Activated gamma-delta T cell (primary cell): ENCODE results near the gene IGSF9B.

Experiments used
- DNase-seq: peaks from one replicate; lab custom pipeline; 2025; lab: John Stamatoyannopoulos, UW

Gene IGSF9B

DNA sequence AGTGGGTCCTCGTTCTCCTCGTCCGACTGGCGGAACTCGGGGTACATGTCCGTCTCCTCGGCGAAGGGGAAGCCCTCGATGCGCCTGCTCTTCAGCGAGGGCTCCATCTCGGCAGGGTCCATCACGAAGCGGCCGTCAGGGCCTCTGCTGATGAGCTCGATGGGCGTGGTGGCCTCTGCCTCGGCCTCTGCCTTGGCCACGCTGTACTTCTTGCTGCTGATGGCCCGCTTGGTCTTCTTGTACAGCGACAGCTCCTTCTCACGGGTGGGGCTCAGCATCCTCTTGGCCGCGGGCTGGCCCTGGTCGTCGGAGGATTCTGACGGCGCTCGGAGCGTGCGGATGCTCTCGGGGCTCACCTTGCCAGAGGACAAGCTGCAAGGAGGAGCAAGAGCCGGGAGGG is 35.7 kb downstream of the IGSF9B start:
- DNase-seq: no peak

DNA sequence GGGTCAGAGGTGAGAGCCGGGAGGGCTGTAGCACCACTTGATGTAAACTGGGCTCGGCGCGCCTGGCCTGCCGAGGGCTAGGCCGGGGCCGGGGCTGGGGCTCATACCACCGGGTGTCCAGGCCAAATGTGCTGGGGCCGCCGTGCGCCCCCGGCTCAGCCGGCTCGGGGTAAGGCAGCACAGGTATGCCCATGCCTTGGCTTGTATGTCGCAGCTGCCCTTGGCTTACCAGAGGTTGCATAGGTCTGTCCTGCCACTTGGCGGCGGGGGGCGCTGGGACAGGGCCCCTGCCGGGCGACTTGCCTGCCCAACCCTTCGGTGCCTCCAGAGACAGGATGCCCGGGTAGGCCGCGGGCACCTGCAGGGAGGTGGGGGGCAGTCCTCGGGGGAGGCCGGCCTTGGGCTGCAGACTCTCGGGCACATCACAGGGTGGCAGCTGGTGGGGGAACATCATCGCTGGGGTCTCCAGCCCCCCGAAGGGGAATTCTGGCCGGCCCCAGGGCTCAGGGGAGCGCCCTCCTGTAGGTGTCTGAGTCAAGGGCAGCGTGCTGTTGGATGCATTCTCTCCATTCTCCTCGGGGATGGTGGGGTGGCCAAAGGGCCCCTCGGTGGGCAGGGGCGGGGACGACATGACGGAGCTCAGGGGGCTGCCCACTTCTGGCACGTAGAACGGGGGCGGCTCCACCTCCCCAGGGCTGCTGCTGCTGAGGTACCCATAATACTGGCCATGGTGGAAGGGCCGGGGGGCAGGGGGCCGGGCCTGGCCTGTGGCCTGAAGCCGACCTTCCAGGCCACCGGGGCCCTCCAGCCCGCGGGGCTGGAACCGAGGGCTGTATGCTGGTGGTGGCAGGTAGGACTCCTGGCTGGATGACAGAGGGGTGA is 36.4 kb downstream of the IGSF9B start:
- DNase-seq: no peak

DNA sequence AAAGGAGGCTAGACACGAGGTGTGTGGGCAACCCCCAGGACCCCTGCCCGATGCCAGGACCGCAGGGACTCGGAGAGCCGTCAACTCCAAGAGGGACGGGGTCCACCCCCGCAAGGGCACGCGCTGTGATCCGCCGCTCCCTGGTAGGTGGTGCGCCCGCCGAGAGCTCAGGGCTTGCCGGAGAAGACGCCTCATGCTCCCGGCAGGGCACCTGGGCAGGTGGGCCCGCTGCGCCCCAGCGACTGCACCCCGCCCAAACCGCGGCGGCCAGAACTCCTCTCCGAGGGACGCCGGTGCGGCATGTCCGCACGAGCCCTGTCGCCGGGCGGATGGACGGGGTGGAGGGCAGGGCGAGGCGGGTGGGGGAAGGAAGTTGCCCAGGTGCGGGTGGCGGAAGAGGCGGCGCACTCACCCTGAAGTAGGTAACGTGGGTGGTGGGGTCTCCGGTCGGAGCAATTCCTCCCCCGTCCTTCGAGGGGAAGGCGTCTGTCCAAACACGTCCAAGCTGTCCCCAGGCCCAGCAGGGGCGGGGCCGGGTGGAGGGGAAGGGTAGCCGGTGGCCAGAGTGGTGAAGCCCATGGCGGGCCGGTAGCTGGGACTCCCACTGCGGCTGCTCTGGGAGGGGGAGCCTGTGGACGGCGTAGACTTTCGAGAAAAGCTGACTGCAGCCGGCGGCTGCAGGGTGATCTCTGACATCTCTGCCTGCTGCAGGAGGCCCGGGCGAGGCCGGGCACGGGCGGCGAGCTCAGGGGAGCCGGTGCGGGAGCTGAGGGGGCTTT is 37.2 kb downstream of the IGSF9B start:
- DNase-seq: no peak

DNA sequence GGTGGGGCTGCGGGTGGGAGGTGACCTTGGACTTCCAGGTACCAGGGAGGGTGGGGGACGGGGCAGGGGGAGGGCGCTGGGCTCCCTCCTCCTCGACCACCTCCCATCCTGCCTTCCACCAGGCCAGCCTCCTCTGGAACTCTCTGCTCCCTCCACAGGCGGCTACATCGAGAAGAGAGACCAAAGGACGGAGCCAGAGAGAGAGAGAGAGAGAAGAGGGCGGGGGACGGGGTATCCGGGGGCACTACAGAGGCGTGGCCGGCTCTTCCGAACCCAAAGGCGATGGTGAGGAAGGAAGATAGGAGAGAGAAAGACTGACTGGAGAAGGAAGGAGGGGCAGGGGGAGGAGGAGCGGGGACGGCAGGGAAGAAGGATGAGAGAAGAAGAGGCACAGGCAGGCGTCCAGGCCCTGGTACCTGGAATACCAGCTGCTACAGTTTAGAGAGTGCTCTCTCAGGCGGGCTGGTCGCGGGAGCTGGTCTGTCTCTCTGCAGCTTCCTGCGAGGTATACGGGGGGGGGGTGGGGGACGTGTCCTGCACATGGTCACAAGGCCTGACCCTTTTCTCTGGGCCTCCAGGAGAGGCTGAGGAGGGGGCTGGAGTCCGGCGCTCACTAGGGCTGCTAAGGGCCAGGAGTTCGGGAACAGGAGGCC is 38.0 kb downstream of the IGSF9B start:
- no peak for DNase-seq

DNA sequence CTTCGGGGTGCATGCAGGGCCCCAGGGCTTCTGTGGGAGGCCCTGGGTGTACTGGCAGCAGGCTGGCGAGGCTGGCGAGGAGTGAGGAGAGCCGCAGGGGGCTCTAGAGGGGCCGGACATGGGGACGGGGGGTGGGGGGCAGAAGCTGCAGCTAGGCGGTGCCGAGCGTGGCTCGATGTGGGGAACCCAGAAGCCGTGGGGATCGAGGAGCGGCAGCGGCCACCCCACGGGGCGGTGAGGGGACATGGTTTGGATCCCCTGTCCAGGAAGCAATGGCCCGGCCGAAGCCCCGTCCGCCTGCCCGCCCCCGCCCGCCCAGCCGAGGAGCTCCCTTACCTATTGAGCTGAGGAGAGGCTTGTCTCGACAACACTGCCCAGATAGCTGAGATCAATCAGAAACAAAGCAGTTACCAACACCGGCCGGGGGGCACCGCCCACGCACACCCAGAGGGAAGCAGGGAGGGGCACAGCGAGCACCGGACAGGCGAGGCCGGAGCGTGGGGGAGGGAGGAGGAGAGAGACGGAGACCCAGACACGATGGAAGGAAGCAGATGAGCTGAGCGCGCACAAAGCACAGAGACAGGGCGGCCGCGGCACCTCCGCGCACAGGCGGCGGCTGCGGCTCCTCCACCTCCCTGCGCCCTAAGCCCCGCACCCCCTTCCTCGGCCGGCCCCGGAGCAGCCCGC is 38.7 kb downstream of the IGSF9B start:
- DNase-seq: no peak

DNA sequence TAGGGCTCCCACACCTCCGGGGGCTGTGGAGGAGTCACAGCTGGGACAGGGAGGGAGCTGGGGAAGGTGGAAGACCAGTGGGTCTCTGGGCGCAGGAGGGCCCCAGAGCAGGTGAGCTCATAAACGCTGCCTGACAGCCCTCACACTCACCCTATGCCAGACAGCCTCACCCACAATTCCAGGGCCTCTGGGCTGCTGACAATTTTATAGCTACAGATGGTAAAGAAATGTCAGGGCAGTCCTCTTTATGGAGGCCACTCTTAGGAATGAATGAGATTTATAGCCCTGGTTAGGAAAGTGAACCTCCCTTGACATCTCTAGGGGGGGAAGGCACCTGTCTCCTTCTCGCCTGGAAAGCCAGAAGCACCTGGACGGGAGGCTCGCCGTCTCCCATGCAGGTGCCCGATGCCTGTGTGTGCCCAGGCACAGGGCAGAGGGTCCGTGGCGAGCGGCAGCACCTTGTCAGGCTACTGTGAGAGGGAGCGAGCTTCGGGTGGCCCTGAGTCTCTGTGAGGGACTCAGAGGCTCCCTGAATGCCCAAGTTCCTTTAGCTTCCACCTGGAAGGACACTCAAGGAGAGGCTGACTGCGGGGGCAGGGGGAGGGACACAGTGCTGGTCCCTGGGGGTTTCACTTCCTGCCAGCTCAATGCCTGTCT is 39.9 kb downstream of the IGSF9B start:
- no peak for DNase-seq

DNA sequence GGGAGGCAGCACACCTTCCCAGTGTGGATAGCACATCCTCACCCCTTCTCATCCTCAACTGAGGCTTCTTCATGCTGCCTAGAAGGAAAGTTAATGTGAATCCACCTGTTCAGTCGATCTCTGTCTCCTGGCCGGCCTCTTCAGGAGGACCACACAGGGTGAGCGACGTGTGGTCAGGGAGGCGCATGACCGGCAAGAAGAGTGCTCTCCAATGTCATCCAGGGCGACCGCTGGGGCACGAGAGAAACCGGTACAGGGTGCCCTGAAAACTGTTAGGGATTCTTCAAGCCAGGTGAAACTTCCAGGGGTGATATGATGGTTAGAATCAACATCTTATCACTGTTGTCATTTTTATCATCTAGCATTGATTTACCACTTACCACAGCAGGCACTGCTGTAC is 43.0 kb downstream of the IGSF9B start:
- DNase-seq: no peak

DNA sequence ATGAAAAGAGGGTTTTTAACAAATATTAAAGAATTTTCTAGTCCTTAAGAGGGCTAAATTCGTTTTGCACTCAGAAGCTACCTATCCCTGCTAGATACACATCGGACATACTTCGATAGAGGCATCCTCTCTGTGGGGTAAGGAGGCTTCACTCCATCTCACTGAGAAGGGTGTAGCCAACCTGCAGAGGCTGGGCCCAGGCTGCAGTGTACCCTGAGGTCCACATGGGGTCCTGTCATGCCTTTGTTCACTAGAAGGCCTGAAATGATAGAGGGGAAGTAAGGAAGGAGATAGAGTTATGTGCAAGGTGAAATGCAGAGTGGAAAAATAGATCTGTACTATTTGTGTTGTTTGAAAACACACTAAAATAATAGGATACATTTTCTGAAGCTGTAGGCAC is 45.6 kb downstream of the IGSF9B start:
- DNase-seq: no peak

DNA sequence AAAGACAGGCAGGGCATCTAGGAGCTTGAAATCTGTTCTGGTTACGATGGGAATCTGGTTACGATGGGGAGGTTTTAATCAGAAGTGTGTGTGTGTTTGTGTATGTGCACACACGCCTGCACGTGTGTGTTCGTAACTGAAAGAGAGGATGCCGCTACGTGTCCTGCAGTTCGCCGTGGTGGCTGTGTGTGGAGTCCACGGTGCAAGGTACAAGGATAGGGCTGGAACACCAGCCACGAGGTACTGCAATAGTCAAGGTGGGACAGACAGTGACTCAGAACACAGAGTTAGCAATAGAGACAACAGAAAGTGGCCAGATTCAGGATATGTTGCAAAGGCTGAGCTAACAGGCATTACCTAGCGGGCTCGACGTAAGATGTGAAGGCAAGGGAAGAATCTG is 46.7 kb downstream of the IGSF9B start:
- DNase-seq: no peak

DNA sequence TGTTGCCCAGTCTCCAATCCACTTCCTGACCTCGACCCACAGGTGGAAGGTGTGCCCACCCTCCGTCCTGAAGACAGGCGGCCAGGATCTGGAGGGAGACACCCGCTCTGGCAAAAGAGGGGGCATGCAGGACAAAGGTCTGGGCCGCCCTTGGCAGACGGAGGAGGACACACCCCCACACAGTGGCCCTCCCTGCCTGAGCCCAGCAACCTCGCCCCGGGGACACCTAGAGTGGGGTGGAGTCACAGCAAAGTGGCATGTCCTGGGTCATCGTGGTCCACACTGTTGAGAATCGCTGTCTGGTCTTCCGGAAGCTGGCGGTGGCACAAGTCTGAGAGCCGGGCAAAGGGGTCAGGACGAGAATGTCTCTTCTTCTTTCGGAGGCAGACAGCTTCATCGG is 47.9 kb downstream of the IGSF9B start:
- DNase-seq: no peak

DNA sequence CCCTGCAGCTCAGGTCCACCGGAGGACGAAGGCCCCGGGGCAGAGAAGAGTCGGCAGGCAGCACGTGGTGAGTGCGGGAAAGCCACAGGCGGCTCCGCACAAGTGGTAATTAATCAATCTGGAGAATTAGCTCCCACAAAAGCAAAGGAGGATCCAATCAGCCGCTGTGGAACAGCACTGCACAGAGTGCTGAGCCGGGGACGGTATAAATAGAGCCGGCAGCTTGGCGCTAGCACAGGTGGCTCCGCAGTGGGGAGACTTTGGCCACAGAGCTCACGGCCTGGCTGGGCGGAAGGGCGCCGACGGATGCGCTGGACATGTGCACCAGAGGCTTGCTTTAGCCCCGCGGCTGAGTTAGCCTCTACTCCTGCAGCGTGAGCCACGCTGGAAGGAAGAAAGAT is 48.9 kb downstream of the IGSF9B start:
- DNase-seq: no peak

DNA sequence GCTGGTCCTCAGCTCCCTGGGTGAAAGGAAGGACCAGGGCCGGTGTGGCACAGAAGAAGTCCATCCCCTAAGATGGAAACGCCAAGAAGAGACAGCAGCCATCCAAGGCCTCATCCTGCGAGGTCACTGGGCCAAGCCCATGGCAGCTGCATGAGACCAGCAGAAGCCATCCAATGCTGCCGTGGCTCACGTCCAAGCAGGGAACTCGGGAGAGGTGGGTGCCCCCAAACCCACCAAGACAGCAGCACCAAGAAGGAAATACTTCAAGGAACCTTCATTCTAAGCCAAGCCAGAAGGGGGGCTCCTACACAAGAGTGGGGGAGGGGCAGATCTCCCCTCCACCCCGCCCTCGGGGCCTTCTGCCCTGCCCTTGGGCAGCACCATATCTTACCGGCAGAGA is 49.6 kb downstream of the IGSF9B start:
- DNase-seq: no peak

DNA sequence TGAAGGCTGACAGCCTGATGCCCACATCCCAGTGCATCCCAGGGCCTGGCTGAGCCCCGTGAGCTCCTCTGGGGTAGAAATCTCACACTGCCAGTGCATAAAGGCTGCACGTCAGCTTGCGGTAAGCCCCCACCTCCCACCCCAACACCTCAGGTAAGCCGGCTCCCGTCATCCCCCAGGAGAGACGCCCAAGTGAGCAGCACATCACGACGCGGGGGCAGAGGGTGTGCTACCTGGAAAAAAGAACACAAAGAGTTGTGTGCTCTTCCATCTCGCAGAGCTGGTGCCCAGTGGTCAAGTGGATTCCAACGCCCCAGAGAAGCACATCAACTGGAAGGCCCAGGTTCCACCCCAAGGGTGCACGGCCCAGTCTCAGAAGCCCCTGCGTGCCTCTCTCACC is 50.0 kb downstream of the IGSF9B start:
- no peak for DNase-seq

DNA sequence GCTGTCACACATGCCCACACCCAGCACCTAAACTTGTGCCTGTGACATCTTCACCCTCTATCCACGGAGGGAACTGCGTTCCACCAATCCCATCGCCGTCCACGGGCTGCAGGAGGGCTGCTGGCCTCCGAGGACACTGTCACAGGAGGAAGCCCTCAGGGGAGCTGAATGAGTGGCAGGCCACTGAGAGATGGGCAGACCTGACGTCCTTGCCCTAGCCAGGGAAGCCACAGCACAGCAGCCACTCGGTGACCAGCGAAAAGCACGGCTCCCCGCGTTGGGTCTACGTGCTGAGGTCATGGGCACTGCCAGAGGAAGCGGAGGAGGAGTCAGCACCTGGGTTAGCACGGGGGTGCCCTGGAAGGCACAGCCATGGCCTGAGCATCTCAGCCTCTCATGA is 50.5 kb downstream of the IGSF9B start:
- DNase-seq: no peak

DNA sequence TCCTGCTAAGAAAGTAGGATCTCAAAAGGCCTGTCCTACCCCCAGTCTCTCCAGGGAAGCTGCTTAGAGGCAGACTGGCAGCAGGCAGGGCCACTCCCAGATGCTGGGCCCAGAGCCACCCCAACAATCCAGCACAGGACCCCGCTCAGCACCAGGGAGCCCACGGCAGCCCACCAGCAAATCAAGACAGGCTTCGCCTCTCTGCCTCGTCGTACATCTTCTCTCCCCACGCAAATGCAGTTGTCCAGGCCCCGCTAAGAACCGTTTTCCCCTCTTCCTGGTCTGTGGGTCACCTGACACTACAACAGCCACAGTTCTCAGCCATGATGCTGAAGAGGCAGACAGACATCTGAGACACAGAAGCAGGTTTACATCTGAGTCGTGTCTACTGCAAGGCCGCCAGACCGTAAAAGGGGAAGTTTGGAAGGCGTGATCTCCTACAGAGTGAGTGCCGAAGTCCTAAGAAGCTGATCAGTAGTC is 51.1 kb downstream of the IGSF9B start:
- no peak for DNase-seq

DNA sequence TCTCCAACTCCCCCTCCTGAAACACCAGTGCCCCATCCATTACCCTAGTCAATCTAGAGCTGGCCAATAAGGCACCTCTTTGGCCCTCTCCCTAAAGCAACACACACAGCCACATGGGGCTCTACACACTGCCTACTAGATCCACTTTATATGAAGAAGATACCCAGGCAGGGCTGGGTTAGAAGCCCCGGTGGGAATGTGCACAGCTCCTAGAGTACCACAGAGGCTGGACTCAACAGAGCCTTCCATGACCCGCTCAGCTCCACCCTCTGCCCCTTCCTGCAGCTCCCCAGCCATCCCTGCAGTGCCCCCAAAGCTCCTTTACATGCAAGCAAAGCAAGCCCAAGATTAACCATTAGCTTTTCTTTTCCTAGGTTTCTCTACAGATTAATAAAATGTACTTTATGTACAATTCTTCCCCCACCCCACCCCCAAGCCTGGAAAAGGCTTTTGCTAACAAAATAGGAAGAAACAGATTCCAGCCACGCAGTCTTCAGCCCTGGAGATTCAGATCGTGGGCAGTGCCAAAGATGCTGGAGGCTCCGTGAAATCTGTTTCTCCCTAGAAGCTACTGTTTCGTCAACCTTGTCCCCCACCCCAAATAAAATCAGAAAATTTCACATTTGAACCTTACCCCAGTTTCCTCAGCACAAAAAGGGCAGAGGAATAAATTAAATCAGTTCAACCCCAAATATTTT is 51.8 kb downstream of the IGSF9B start:
- no peak for DNase-seq

DNA sequence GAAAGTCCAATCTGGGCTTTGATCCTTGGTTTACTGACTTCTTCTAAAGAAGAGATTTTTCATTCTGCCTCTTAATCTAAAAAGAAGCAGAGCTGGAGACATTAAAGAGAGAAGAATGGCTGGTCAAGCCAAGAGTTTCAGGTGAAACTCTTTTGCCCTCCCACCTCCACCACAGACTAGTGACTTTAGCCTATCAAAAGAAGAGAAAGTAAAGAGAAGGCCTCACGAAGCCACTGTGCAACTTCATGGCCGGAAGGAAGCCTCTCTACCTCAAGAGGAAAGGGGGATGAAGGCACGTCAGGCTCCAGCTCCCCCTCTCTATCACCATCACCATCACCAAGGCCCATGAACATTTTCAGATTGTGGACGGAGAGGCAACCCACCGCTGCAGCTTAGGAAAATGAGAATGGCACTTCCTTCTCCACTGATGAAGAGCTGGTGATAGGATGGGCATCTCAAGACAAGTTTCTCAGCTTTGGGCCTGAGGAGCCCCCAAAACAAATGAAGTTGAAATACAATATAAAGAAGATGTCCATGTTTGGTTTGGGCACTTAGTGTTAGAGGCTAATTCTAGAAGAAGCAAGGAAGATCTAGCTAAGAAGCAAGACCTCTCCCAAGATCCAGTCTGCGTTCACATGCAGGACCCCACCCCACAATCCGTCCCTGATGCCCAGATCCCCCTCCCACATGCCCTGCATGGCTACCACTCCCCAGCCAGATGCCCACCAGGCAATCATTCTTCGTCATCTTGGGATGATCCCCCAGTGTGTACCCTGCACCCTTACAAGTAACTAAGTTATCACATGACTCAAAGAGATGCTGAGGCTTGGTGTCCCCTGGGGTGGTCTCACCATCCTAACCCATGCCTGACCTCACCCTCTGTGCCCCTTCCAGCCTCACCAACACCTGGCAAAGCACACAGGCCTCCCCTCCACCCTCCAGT is 52.6 kb downstream of the IGSF9B start:
- no peak for DNase-seq

DNA sequence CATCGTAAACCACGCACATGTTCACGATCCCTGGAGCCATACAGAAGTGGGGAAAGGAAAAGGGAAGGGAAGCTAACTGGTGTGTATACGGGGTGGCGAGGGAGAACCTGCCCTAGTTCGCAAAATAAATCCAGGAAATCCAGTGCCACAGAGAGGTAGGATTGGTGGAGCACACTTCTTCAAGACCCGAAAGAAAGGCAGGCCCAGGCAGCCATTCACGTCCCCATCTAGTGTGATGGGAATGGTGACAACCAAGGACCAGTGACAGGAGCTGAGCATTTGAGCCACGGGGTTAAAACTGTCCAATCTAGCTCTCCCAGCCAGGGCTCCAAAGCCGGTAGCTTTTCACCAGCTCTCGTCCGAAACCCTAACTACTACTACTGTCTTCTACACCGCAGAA is 53.7 kb downstream of the IGSF9B start:
- no peak for DNase-seq

DNA sequence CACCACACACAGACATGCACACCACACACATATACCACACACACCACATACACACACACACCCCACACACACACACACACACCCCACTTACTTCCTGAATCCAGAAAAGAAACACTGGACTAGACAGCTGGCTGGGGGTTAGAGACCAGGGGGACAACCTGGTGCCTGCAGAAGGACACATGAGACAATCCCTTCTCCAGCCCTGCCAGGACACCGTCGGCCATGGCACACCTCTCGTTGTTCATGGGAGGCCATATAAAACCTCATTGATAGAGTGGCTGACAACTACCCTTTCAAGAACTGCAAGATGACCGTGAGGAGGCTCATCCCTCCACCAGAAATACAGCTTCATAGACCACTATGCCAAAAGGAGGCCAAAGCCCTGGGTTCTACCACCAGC is 54.3 kb downstream of the IGSF9B start:
- DNase-seq: no peak

DNA sequence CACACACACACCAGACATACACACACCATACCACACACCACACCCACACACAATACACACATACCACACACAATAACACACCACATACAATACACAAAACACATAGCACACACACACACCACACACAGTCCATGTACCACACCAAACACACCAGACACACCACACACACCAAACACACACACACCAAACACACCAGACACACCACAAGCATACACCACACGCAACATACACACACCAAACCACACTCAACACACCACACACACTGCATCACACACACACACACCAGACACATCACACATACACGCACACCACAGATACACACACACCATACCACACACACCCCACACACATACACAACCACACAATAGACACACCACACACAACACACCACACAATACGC is 54.8 kb downstream of the IGSF9B start:
- no peak for DNase-seq
